NCI-H1105 (cell line): ENCODE measurements around the gene MADD.
"Not testable (repeated sequence)": the region's sequence is repeated elsewhere in the genome, so short reads cannot be mapped to it uniquely, and the experiment has no call there.

Experiments
- DNase-seq: peaks from one replicate; lab custom pipeline; 2025; lab: John Stamatoyannopoulos, UW

The MADD gene

GRCh38 chr11:47274495-47275235 is 4.7 kb downstream of the MADD start:
- DNase-seq = no peak

GRCh38 chr11:47276923-47277322 is 7.0 kb downstream of the MADD start:
- DNase-seq = no peak

GRCh38 chr11:47278058-47278457 is 8.1 kb downstream of the MADD start:
- no peak for DNase-seq

- DNase-seq = no peak
These were observed 8.8 kb downstream of the MADD start for GRCh38 chr11:47278769-47279168.

- no peak for DNase-seq
These were observed 10.2 kb downstream of the MADD start for GRCh38 chr11:47280099-47280498.

- no peak for DNase-seq
These were observed 10.9 kb downstream of the MADD start for GRCh38 chr11:47280860-47281259.

GRCh38 chr11:47282462-47282861 is 12.5 kb downstream of the MADD start:
- DNase-seq = no peak

GRCh38 chr11:47284151-47284550 is 14.2 kb downstream of the MADD start:
- no peak for DNase-seq

GRCh38 chr11:47285969-47286770 is 16.2 kb downstream of the MADD start:
- no peak for DNase-seq

GRCh38 chr11:47288066-47288465 is 18.1 kb downstream of the MADD start:
- no peak for DNase-seq

GRCh38 chr11:47289856-47290255 is 19.9 kb downstream of the MADD start:
- DNase-seq = no peak

GRCh38 chr11:47295385-47295784 is 25.5 kb downstream of the MADD start:
- DNase-seq = no peak

- peak; percentile 82 for DNase-seq
These were observed 26.1 kb downstream of the MADD start for GRCh38 chr11:47296045-47296444.

- no peak for DNase-seq
These were observed 29.1 kb downstream of the MADD start for GRCh38 chr11:47299078-47299477.

GRCh38 chr11:47302853-47303252 is 32.9 kb downstream of the MADD start:
- DNase-seq = no peak

GRCh38 chr11:47305734-47306483 is 36.0 kb downstream of the MADD start:
- DNase-seq = no peak

- DNase-seq = no peak
These were observed 36.5 kb downstream of the MADD start for GRCh38 chr11:47306484-47306844.

GRCh38 chr11:47308050-47308823 is 38.3 kb downstream of the MADD start:
- no peak for DNase-seq

GRCh38 chr11:47314992-47315391 is 45.1 kb downstream of the MADD start:
- no peak for DNase-seq

- DNase-seq = not testable (repeated sequence)
These were observed 46.6 kb downstream of the MADD start for GRCh38 chr11:47316501-47316900.

GRCh38 chr11:47317064-47317828 is 47.3 kb downstream of the MADD start:
- DNase-seq = no peak
